ENCODE data around the gene EIF3D. TPM values are rescaled to one million over a fixed set of nuclear protein-coding genes. Genes with fewer than 3 reads are reported as not detected.

EIF3D gene
- total and polyA plus RNA-seq, 2 of the 13 experiments (the other 11 are each of a cell fraction or from before 2014, with no cell fraction given): 118 to 274 TPM

- POLR2A ChIA-PET: no interaction called here
- H3K27ac ChIP-seq (ENCODE audit: extremely low read length, insufficient read depth, low read length): no peak overlapping the region
- no peaks in the 10 kb centered on the region for H3K79me2 ChIP-seq (ENCODE audit: insufficient read depth, low read length)
Observed at GRCh38 chr22:36548606-36549005, 19.6 kb upstream of the EIF3D start.

DNA sequence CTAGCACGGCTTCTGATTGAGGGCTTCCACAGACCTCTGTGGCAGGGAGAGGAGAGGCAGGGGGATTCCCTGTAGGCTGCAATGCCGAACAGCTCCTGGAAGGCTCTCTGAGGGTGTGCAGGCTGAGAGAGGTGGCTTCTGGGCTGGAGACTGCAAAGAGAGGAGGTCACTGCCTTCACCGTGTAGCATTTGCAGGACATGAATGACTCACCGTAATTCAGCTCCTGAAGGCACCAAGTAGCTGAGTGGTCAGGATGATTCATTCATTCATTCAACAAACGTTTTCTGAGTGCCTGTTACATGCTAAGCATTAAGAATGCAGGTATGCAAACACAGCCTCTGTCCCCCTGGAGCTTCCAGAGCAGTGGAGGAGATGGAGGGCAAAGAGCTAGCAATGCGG, 18.0 kb upstream of the EIF3D start:
- H3K9me3 ChIP-seq (ENCODE audit: low read length): no peaks in the 10 kb centered on the region
- DNase-seq (ENCODE audit: low spot score) (peak; percentile 9), ATAC-seq (no peak), FAIRE-seq (no peak)
- no peaks in the 10 kb centered on the region for H4K20me1 ChIP-seq (ENCODE audit: insufficient read depth, low read length)
- CTCF ChIA-PET (ENCODE audit: low intra/inter-chr PET ratio, low total read pairs): interaction anchor here (5.2 kb wide), 1 partner anchor 310 kb away, joined by 67 read pairs; no protein-coding TSS in a partner anchor
- no peak for TF ChIP-seq ZNF343 (CRISPR knock-in tag; IDR thresholded peaks at IDR 0.05)
- TF ChIP-seq FOSL2 (CRISPR knock-in tag; IDR thresholded peaks at IDR 0.05): peak; percentile 52
- no peak overlapping the region for H3K9ac ChIP-seq (ENCODE audit: insufficient read depth, low read depth, low read length)
- WGBS (ENCODE audit: low lambda C conversion rate): 21% methylated on average over 4 of the region's 6 CpGs
- POLR2A ChIA-PET: no interaction called here
- H3K36me3 ChIP-seq (replicated peaks in 1 of 2; ENCODE audit: control insufficient read depth in 1 of 2, insufficient read depth in 2 of 2, low read length in 2 of 2): no peaks in the 10 kb centered on the region
- intact Hi-C loops (cut with micrococcal nuclease; ENCODE audit: unreplicated experiment) (loop anchor here (1.0 to 10.0 kb wide), 2 partner anchors 228 to 309 kb away; partner anchors contain the start of gene IFT27), in situ Hi-C loops (cut with HindIII; ENCODE audit: extremely low pct_ligation_motif_present, low pct_unique_long_range_greater_than_20kb) (loop anchor here (5.0 to 10.0 kb wide), 2 partner anchors 228 to 310 kb away; partner anchors contain the start of gene IFT27)
- H3K79me2 ChIP-seq (ENCODE audit: insufficient read depth, low read length): no peaks in the 10 kb centered on the region
- no TSS peak for BruUV-seq (replicated peaks)
- 0 out of 2 replicates have a peak, but pooled peaks cover 9% of the 10 kb centered on the region for H3K4me1 ChIP-seq (ENCODE audit: insufficient read depth, low read length)
- no peak overlapping the region for H2AFZ ChIP-seq (ENCODE audit: low read length)
- peaks cover 4 to 41% of the 10 kb centered on the region in 2 experiments; a peak in 4 of 5 replicates for H3K27me3 ChIP-seq (ENCODE audit: control insufficient read depth in 1 of 2, insufficient read depth in 2 of 2, low read length in 2 of 2)
- no peak overlapping the region for H3K4me2 ChIP-seq (ENCODE audit: low read depth, low read length)
- no peak overlapping the region for H3K4me3 ChIP-seq (replicated peaks in 1 of 3; ENCODE audit: insufficient read depth in 1 of 3, low read depth in 2 of 3, low read length in 3 of 3)
- H3K27ac ChIP-seq (ENCODE audit: extremely low read length, insufficient read depth, low read length): no peak overlapping the region

More at GRCh38 chr22:36548606-36549005, 19.6 kb upstream of the EIF3D start:
- H2AFZ ChIP-seq (ENCODE audit: low read length): no peak overlapping the region
- no peak overlapping the region for H3K4me2 ChIP-seq (ENCODE audit: low read depth, low read length)
- CTCF ChIA-PET (ENCODE audit: low intra/inter-chr PET ratio, low total read pairs): interaction anchor here (5.2 kb wide), 1 partner anchor 308 kb away, joined by 67 read pairs; no protein-coding TSS in a partner anchor
- no peak overlapping the region for H3K9ac ChIP-seq (ENCODE audit: insufficient read depth, low read depth, low read length)
- H3K4me3 ChIP-seq (replicated peaks in 1 of 3; ENCODE audit: insufficient read depth in 1 of 3, low read depth in 2 of 3, low read length in 3 of 3): no peak overlapping the region
- H4K20me1 ChIP-seq (ENCODE audit: insufficient read depth, low read length): no peaks in the 10 kb centered on the region
- DNase-seq (ENCODE audit: low spot score): no peak
- no peaks in the 10 kb centered on the region for H3K36me3 ChIP-seq (replicated peaks in 1 of 2; ENCODE audit: control insufficient read depth in 1 of 2, insufficient read depth in 2 of 2, low read length in 2 of 2)
- 2% methylated on average over 6 of the region's 14 CpGs for WGBS (ENCODE audit: low lambda C conversion rate)
- H3K4me1 ChIP-seq (ENCODE audit: insufficient read depth, low read length): 0 out of 2 replicates have a peak, but pooled peaks cover 9% of the 10 kb centered on the region
- no TSS peak for BruUV-seq (replicated peaks)
- TF ChIP-seq ZNF3 (CRISPR knock-in tag; IDR thresholded peaks at IDR 0.05) (no peak), REXO4 (CRISPR knock-in tag; IDR thresholded peaks at IDR 0.05; ENCODE audit: borderline replicate concordance) (no peak), RAD21 (CRISPR knock-in tag; IDR thresholded peaks at IDR 0.05) (no peak), GTF2F1 (IDR thresholded peaks at IDR 0.05; ENCODE audit: low read length) (no peak), CEBPB (IDR thresholded peaks at IDR 0.05; ENCODE audit: borderline replicate concordance, low read depth, low read length) (no peak), ZNF740 (CRISPR knock-in tag; IDR thresholded peaks at IDR 0.05) (no peak), ZNF326 (CRISPR knock-in tag; IDR thresholded peaks at IDR 0.05; ENCODE audit: borderline replicate concordance) (no peak), MLLT10 (CRISPR knock-in tag; IDR thresholded peaks at IDR 0.05) (no peak), FOXK2 (IDR thresholded peaks at IDR 0.05) (no peak)
- TF ChIP-seq, protein P1, sequence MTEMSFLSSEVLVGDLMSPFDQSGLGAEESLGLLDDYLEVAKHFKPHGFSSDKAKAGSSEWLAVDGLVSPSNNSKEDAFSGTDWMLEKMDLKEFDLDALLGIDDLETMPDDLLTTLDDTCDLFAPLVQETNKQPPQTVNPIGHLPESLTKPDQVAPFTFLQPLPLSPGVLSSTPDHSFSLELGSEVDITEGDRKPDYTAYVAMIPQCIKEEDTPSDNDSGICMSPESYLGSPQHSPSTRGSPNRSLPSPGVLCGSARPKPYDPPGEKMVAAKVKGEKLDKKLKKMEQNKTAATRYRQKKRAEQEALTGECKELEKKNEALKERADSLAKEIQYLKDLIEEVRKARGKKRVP (CRISPR knock-in tag; IDR thresholded peaks at IDR 0.05): no peak
- H3K9me3 ChIP-seq (ENCODE audit: low read length): no peaks in the 10 kb centered on the region
- ATAC-seq: peak; percentile 53
- in situ Hi-C loops (cut with HindIII; ENCODE audit: extremely low pct_ligation_motif_present, low pct_unique_long_range_greater_than_20kb): loop anchor here (5.0 to 10.0 kb wide), 2 partner anchors 226 to 309 kb away; partner anchors contain the start of gene IFT27
- intact Hi-C loops (cut with micrococcal nuclease; ENCODE audit: unreplicated experiment): loop anchor here (10.0 kb wide), 1 partner anchor 226 kb away; the partner anchor contains the start of gene IFT27
- no peak for FAIRE-seq
- H3K27me3 ChIP-seq (ENCODE audit: control insufficient read depth in 1 of 2, insufficient read depth in 2 of 2, low read length in 2 of 2): peaks cover 4 to 50% of the 10 kb centered on the region in 2 experiments
